Lower lobe of right lung (tissue), 2 donors: ENCODE measurements around the gene CD247. TPM values are rescaled to one million over a fixed set of nuclear protein-coding genes. Genes with fewer than 3 reads are reported as not detected.
A peak's percentile ranks its signal among the peaks of the same experiment; 100 is the strongest.

Experiments
- ATAC-seq, 2 donors: fragments of 200-7000 bp; cut with Tn5 transposase; one replicate each; pipeline ENCODE4 v1.9.1; 2020 to 2022; ENCODE audit warnings: mild to moderate bottlenecking in 2 of 2, moderate library complexity in 2 of 2
- DNase-seq: peaks from one replicate; pipeline ENCODE4 v3.0.0-alpha.2; 2020
- H3K27ac ChIP-seq: fragments of 200-600 bp; one replicate; pipeline ENCODE4 v1.8.0; 2022
- H3K27me3 ChIP-seq: fragments of 200-600 bp; one replicate; pipeline ENCODE4 v1.8.0; 2022; ENCODE audit warnings: low read depth
- H3K36me3 ChIP-seq: fragments of 200-600 bp; one replicate; pipeline ENCODE4 v1.8.0; 2022; ENCODE audit warnings: mild to moderate bottlenecking
- H3K4me1 ChIP-seq: fragments of 200-600 bp; one replicate; pipeline ENCODE4 v1.8.0; 2022
- H3K4me3 ChIP-seq: fragments of 200-600 bp; one replicate; pipeline ENCODE4 v1.8.0; 2022; ENCODE audit warnings: mild to moderate bottlenecking
- H3K9me3 ChIP-seq: fragments of 200-600 bp; one replicate; pipeline ENCODE4 v1.8.0; 2022
- intact Hi-C: fragments of 100-400 bp; cut with DNase I; formaldehyde crosslinking; loops from one replicate; pipeline ENCODE4 v1.11.0; 2022
- total RNA-seq: library from RNA; stranded (reverse); fragmentation: NEBNext Ultra II Directional; extraction: Animal tissue kit (Norgen Biotek cat#: 25700); gene quantifications from one replicate; pipeline ENCODE4 v1.2.1, GENCODE V29; 2021
- TF ChIP-seq, protein P1 (sequence below): fragments of 200-600 bp; IDR thresholded peaks from one replicate; pipeline ENCODE4 v1.8.0; 2022; ENCODE audit warnings: antibody characterized with exemption, mild to moderate bottlenecking
- donor health status: DM: no; HTN: yes; CAD: no; lungs with severe emphysema.

CD247 gene
- total RNA-seq, 1 donor from 2014 or later, result 8.7 TPM

DNA sequence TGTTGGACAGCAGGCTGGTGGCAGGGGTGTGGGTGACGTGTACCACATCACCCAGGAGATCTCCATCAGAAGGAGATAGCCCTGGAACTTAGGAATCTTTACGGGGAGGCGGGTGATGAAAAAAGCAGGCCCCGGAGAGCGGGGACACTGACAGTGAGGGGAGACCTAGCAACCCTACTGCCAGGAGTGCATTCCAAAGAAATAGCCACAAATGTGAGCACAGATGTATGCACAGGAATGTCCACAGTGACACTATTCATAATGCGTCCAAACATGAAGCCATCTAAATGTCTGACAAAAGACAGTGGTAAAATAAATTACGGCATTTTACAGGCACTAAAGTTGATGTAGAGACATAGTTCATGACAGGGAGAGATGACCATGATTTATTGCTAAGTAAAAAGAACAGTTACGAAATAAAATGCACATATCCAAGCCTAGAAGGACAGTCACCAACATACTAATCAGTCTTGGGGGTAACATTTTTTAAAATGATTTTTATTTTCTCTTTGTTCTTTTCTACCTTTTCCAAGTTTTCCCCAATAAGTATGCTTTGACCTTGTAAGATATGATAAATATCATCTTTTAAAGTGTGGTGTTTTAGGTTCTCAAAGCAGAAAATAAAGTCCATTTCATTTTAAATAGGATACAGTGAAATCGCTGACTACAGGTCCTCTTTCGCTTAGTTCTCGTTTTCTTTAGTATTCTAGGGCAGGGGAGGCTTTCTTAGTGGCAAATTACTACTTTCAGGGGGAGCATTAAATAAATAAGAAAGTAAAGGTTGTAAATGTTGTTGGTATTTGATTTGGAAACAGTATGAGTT is 21.3 kb downstream of the CD247 start:
- no peak for DNase-seq
- intact Hi-C loops, result no loop called here
- no peaks in the 10 kb centered on the region for H3K9me3 ChIP-seq
- ATAC-seq, result no peak
- no peaks in the 10 kb centered on the region for H3K27me3 ChIP-seq
- H3K4me1 ChIP-seq, result peaks cover 7% of the 10 kb centered on the region
- H3K36me3 ChIP-seq, result no peaks in the 10 kb centered on the region
- H3K27ac ChIP-seq, result no peak overlapping the region
- TF ChIP-seq, protein P1, sequence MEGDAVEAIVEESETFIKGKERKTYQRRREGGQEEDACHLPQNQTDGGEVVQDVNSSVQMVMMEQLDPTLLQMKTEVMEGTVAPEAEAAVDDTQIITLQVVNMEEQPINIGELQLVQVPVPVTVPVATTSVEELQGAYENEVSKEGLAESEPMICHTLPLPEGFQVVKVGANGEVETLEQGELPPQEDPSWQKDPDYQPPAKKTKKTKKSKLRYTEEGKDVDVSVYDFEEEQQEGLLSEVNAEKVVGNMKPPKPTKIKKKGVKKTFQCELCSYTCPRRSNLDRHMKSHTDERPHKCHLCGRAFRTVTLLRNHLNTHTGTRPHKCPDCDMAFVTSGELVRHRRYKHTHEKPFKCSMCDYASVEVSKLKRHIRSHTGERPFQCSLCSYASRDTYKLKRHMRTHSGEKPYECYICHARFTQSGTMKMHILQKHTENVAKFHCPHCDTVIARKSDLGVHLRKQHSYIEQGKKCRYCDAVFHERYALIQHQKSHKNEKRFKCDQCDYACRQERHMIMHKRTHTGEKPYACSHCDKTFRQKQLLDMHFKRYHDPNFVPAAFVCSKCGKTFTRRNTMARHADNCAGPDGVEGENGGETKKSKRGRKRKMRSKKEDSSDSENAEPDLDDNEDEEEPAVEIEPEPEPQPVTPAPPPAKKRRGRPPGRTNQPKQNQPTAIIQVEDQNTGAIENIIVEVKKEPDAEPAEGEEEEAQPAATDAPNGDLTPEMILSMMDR, result no peak
- no peak overlapping the region for H3K4me3 ChIP-seq

DNA sequence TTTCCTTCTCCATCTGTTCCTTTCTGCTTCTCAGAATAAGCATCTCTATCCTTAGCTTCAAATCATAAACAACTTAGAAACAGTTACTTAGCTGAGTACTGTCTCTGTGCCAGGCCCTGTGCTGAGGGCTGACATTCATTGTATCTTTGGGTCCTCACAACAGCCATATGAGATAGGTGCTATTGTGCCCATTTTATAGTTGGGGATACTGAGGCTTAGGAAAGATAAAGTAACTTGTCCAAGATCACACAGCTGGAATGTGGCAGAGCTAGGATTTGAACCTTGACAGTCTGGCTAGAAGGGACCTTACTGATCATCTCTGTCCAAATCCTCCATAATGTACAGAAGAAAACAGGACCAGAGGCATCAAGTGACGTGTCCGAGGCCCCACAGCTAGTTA is 25.0 kb downstream of the CD247 start:
- Histone ChIP-seq H3K36me3 (no peaks in the 10 kb centered on the region), H3K27me3 (no peaks in the 10 kb centered on the region), H3K4me3 (no peak overlapping the region), H3K27ac (no peak overlapping the region), H3K4me1 (peaks cover 9% of the 10 kb centered on the region), H3K9me3 (no peaks in the 10 kb centered on the region)
- intact Hi-C loops, result no loop called here
- TF ChIP-seq, protein P1, result no peak
- DNase-seq (no peak), ATAC-seq (no peak)

DNA sequence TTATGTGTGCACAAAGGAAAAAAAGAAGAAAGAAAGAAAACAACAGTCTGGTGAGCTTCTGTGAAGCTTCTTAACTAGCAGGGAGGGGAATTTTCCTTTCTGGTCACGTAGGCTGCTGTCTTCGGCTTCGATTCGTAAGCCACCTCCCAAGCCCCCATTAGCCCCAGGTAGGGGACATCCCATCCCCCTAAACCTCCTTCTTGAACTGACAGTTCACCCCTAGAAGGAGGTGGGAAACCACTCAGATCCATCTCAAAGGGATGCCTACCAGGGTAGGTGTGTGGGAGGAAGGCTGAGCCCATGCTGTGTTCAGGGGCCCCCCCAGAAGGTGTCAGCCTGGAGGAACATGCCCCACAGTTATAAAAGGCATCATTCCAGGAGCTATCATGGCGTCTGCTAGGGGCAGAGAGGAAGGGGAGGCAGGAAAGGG is 25.8 kb downstream of the CD247 start:
- Histone ChIP-seq H3K27me3 (no peaks in the 10 kb centered on the region), H3K4me3 (no peak overlapping the region), H3K36me3 (no peaks in the 10 kb centered on the region), H3K4me1 (peaks cover 9% of the 10 kb centered on the region), H3K27ac (no peak overlapping the region), H3K9me3 (no peaks in the 10 kb centered on the region)
- intact Hi-C loops, result no loop called here
- TF ChIP-seq, protein P1, result no peak
- ATAC-seq (peak in 1 of 2 donors; percentile 15), DNase-seq (no peak)

DNA sequence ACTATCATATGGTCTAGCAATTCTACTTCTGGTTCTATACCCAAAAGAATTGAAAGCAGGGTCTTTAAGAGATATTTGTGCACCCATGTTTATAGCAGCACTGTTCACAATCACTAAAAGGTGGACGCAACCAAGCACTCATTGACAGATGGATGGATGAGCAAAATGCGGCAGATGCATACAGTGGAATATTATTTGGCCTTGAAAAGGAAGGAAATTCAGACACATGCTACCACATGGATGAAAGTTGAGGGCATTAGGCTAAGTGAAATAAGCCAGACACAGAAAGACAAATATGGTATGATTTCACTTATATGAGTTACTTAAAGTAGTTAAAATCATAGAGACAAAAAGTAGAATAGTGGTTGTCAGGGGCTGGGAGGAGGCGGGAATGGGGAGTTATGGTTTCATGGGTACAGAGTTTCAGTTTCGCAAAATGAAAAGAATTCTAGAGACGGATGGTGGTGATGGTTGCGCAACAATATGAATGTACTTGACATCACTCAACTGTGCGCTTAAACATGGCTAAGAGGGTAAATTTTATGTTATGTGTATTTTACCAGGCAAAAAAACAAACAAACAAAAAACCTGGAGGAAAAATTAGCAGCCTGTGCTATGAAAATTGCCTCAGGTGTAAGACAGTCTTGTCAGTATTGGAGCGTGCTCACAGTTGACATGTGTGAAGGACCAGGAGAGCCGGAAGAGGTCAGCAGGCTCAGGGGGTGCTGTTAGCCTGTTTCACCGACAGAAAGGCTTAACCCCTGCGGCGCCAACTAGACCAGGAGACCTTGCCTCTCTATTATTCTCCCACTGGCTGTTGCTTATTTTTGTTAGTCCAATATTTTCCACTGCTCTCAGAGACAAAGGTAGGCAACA is 26.5 kb downstream of the CD247 start:
- Histone ChIP-seq H3K4me3 (no peak overlapping the region), H3K36me3 (no peaks in the 10 kb centered on the region), H3K4me1 (peaks cover 9% of the 10 kb centered on the region), H3K9me3 (no peaks in the 10 kb centered on the region), H3K27me3 (no peaks in the 10 kb centered on the region), H3K27ac (no peak overlapping the region)
- intact Hi-C loops, result no loop called here
- ATAC-seq (peak; percentile 53 to 63), DNase-seq (no peak)
- TF ChIP-seq, protein P1, result no peak

DNA sequence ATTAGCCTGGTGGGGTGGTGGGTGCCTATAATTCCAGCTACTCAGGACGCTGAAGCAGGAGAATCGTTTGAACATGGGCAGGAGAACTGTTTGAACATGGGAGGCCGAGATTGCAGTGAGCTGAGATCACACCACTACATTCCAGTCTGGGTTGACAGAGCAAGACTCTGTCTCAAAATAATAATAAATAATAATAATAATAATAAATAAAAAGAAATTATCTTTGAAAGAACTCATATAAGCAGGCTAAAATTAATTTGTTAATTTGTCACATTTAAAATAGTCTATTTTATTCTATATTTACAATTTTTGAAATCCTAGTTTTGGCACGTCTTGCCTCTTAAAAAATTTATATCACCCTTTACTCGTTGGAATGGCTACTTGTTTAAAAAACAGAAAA is 27.6 kb downstream of the CD247 start:
- H3K27me3 ChIP-seq, result no peaks in the 10 kb centered on the region
- no peaks in the 10 kb centered on the region for H3K36me3 ChIP-seq
- no peak for ATAC-seq
- TF ChIP-seq, protein P1, result no peak
- H3K9me3 ChIP-seq, result no peaks in the 10 kb centered on the region
- intact Hi-C loops, result no loop called here
- DNase-seq, result no peak
- H3K4me3 ChIP-seq, result no peak overlapping the region
- H3K27ac ChIP-seq, result no peak overlapping the region
- H3K4me1 ChIP-seq, result peaks cover 9% of the 10 kb centered on the region
